CD4-positive, alpha-beta T cell treated with Interleukin-12 subunit alpha and Interleukin-12 subunit beta, for 1 hour (primary cell): ENCODE measurements around the gene MAML3.
"Not testable (repeated sequence)": the region's sequence is repeated elsewhere in the genome, so short reads cannot be mapped to it uniquely, and the experiment has no call there.

Experiments
- DNase-seq: peaks from one replicate; pipeline ENCODE4 v3.0.0-alpha.2; 2020

The MAML3 gene

DNA sequence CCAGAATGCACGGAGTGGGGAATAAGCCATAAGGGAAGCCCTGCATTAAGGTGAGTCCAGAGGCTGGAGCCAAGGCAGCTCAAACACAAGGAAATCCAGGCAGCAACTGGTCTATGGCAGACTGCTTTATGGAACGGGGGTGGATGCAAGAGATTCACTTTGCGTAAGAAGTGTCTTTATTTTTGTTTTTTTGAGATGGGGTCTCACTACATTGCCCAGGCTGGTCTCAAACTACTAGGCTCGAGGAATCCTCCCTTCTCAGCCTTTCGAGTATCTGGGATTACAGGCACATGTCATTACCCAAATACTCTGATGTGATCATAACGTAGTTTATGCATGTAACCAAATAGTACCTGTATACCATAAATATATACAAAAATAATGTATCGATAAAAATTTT, 199.5 kb downstream of the MAML3 start:
- DNase-seq, result no peak

DNA sequence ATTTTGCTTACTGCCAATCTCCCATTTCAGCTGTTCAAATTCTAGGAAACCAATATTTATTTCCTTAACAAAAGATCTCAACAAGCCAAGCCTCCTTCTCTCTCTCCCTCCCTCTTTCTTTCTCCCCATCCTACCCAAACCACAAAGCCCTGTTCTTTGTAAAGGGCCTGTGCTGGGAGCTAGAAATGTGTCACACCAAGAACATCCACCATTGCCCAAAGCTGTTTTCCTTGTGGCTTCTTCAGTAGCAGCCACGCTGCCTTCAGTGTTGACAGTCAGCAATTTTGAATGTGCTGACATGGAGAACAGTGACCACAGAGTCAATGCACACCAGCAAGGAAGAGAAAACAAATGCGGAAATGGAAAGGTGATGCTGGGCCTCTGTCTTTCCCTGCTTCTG, 203.0 kb downstream of the MAML3 start:
- no peak for DNase-seq

DNA sequence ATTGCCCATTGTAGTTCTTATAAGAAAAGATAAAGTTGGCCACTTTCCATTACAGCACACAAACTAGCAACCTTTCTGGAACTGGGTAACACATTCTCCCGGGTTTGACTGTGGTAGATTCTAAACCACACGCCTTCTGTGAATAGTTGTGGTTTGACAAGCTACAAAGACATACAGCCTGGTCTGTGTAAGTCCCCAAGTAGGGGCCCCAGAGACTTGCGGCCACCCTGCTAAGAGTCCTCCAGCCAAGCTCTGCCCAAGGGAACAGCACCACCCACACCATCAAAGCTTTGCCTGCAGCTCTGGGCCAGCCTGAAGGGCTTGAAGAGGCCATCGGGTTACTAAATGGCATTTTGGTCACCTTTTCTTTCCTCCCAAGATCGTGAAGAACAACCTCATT, 203.4 kb downstream of the MAML3 start:
- DNase-seq, result peak; percentile 10

DNA sequence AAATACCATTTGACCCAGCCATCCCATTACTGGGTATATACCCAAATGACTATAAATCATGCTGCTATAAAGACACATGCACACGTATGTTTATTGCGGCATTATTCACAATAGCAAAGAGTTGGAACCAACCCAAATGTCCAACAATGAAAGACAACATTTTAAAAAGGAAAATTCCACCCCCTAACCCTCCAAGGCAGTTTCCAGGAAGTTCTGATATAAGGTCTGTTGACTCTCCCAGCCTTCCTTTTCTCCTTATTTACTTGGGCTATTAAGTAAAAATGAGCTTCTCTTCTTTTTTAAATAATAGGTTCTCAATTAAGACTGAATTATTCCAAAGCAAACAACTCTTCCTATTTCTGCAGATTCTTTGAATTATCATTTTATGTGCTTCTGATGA, 209.1 kb downstream of the MAML3 start:
- not testable (repeated sequence) for DNase-seq

DNA sequence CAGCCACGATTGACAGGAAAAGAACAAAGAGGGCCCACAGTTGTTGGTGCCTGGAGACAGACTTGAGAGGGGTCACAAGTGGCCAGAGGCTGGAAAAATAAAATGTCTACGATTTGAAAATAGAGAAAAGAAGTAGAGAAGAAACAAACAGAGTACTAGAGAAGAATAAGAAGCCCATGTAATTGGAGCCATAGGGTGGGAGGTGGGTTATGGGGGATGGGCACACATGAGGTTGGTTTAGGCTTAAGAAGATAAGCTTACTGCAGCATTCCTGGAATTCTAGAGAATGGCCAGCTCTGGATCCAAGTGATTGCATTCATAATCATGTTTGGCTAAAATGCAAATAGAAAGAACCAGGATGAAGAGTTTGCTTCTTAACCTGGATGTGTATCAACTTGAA, 210.7 kb downstream of the MAML3 start:
- DNase-seq, result no peak

DNA sequence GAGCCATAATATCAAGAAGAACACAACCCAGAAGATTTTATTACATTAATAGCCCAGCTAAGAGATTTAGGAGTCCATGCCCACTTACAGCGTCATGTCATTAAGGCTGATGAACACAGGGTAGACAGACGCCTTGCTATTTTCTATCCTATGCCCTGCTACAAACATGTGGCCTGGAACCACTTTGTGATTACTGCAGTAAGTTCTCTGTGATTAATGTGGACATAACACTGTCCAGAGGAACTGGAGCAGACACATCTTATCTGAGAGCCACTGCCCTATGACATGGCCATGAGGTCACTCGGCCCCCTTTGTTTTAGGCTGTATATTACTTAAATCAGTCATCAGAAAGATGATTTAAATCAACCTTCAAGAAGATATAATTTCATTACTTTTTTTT, 211.7 kb downstream of the MAML3 start:
- DNase-seq, result no peak

DNA sequence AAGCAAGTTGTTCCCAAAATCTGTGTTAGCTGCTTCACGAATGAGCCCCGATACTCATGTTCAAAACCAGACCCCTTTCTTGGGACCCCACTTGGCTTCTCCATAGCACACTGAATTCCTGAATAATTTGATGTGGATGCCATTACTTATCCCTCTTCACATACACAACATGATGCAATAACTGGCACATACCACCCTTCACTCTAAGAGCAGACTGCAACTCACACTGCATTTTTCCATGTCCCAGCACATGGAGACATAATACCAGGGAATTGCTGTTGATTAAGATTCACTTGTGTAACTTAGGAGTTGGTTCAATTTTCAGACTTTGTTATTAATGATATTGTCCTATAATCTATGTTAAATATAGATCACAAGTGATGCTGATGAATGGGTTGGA, 213.4 kb downstream of the MAML3 start:
- no peak for DNase-seq

DNA sequence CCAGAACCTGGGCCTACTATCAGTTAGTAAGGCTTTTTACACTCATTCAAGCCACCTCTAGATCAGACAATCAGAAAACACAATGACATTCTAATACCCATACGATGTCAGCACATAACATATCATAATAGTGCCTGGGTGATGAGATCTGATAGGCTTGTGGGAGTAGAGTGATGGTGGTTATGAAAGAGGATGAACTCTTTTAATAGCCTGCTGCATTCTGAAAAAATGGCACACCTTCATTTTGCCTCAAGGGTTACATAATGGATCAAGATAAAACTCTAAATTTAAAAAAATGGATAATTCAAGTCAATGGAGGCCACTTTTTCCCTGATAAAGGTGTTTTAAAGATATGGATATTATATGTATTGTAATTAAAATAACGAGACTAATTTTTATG, 215.6 kb downstream of the MAML3 start:
- no peak for DNase-seq

DNA sequence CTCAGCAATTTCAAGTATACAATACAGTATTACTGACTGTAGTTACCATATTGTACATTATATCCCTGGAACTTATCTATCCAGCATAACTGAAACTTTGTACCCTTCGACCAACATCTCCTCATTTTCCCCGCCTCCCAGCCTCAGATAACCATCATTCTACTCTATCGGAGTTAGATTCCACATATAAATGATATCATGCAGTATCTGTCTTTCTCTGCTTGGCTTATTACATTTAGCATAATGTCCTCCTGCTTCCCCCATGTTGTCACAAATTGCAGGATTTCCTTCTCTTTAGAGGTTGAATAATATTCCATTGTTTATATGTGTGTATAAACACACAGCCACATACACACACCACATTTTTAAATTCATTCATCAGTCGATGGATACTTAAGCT, 218.1 kb downstream of the MAML3 start:
- no peak for DNase-seq

DNA sequence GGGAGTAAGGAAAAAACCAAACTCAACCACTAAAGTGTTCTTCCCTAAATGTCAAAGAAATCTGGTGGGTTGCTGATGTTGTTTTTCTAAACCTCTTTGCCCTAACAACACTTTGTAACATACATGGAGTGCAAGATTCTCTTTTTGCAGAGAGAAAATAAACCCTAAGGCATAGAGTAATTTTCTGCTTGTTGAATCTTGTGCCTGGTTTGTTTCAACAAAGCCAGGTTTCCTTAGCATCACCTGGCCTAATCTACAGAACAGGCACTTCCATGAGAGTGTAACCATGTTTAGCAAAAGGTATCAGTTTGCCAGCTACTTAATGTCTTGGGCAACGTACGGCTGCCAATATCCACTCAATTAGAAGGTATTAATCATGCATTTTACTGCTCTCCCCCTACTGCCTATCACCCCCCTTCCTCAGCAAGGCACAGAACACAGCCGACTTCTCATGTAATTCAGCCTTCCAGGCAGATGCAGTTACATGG, 219.2 kb downstream of the MAML3 start:
- no peak for DNase-seq

DNA sequence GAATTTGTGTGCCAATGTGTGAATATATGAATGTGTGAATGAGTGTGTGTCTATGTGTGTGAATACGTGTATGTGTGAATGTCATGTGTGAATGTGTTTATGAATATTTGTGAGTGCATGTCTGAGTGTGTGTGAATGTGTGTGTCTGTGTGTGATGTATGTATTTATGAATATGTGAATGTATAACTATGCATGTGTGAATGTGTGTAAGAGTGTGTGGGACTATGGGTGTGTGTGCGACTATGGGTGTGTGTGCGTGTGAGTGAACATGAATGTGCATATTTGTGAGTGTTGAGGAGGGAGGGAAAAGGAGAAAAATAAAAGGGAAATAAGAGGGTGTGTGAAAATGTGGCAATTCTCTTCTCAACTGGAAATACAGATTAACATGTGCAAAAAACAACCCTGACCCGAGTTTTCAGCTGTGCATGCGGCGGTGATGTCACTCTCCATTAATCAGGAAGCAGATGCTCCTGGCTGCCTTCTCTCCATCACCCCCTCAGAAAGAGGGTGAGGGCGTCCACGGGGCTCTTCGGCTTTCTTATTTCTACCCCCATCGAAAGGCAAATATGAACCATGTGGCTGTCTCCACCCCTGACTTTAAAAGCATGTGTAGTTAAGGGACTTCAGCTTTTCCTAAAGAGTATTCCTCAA, 219.8 kb downstream of the MAML3 start:
- DNase-seq, result no peak

DNA sequence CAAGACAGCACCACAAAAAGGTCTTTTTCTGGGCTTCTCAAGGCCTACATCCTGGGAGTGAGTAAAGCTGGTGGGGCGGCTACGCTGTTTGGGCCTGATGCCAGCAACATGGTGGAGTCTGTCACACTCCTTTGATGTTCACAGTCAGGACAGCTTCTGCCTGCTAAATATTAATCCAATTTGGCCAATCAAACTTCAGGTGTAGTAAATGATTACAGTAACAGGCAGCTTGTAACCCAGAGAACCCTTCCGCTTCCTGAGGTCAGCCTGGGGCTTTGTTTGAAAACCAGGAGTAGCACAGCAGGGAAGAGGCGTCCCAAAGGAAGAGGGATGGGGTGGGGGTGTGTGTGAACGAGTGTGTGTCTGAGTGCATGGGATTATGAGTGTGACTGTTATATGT, 220.4 kb downstream of the MAML3 start:
- DNase-seq, result no peak

DNA sequence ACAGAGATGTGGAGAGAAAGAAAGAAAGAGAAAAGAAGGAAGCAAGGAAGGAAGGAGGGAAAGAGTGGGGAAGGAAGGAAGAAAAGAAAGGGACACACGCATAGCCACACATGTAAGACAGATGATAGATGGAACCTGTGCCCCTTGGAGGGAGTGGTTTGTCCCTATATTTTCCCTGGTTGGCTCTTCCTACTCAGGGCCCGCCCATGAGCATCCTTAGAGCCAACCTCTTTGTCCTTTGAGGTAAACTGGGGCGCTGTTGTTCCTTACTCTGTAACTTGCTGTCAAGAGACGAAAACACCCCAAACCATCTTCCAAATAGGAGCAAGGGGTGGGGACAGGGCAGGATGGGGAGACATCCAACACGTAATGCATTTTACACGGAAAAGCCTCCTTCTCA, 220.9 kb downstream of the MAML3 start:
- DNase-seq, result no peak

DNA sequence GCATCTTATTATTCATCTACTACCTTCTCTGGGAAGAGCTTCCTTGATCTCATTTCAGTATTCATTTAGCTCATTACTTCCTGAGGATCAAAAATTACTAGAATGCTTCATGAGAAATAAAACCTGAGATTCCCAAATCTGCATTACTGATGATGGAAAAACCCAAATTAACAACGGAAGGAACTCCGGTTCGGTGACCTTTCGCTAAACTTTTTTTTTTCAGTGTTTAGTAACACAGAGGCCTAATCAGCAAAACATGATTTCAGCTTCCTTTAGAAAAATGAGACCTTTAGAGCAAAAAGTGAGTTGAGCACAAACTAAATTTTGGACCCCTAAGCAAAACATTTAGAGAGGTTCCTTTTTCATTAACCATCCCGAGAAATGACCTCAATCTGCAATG, 229.2 kb downstream of the MAML3 start:
- no peak for DNase-seq

DNA sequence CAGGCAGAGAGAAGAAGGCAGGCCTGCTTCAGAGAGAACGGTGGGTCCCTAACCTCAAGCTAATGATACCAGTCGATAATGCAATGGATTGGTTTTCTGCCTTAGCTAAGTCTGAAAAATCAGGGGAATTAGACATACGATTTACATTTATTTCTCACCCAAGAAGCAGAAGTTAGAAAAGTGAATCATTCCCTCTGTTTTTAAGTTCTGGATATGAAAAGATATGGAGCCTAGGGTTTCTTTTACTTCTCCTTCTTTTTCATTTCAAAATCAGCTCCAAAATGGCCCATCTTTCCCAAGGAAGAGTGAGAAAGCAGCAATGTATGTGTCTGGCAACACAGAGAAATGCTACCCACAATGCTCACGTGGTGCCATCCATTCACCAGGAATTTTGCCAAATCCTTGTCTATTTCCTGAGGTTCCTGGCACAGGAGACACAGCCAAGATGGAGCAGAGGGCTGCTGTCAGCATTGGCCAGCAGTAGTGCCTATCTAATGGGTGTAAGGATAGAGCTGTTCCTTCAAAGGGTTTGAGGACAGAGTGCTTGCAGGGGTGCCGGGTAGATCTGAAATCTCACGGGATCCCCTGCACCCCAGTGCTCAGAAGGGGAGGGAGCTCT, 231.5 kb downstream of the MAML3 start:
- DNase-seq, result no peak

DNA sequence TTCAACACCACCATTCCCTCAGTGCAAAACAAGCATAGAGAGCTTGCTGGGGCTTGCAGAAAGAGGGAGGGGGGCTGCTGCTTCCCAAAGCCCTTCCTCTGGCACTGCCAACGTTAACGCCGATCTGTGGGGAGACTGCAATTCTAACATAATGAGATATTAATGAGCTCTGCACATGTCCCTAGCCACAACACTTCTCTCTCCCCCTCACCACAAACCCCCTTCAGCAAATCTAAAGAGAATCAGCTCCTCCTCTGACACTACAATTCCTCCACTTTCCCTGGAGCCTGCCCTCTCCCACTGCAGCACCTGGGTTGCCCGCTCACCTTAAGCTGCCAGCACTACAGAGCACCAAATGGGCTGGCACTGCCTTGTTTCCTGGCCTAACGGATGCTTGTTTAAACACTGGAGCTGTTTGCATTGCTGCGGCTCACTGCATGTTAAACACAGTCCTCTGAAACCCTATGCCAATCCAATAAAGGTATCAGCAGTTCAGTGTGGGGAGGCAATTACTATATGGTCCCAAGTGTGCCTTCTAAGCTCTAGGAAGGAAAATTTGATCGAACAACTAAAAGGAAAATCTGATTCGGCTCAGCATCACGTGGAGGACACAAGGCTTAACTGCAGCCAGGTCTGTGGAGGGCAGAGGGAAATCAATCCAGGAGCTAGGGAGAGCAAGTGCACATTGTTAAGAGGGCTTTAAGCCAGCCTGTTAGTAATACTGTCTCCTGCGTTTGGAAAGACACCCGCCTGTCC, 232.4 kb downstream of the MAML3 start:
- DNase-seq, result no peak

DNA sequence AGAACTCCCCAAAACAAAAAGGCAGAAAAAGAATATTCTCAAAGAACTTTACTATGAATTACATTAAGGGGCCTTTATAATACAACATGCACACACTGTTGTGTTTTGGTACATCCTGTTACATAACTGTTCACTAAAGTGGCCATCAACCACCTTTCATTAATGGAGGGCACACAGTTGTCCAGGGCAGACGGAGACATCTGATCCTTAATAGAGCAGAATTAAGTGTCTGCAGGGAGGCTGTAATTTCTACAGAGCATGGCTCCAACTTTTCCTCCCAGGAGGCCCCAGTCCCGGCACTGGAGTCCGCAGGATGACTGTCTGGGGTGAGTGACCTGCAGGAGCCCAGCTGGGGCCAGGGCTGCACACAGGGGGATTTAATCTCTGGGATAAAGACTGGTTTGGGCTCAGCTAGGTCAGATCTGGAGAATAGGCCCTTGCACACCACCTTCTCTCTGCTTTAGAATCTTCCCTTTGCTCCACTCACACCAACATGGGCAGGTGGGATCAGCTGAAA, 233.4 kb downstream of the MAML3 start:
- no peak for DNase-seq

DNA sequence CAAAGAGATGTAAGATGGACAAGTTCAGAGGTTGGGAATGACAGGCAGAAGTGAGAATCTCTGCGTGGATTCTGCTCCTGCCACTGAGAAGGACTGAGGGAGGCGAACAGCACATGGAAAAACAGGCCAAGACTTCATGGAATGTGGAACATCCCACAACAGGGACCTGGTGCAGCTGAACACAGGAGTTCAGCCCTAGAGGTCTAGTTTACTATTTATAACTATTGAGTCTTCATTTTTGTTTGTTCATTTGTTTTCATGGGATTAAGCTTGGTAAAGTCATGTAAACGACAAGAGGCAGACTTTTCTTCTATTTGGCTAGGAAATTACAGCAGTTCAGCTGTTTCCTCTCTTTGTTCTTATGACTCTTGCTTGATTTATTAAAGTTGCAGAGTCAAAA, 234.5 kb downstream of the MAML3 start:
- no peak for DNase-seq

DNA sequence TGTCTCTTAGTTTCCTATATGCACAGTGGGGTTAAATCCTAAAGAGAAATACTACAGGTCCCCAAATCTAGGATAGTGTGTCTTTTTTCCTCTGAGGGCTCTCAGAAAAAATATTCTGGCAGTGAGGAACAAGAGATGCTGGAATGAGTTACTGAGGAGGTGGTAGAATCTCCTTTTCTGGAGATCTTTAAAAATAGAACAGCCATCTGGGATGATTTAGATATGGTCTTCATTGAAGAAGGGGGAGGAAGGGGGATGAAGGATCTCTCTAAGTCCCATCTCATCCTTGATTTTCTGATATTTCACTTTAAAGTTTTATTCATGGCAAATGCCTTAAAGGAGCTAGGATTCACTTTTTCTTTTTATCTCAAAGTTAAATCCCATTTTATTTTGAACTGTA, 235.0 kb downstream of the MAML3 start:
- no peak for DNase-seq

DNA sequence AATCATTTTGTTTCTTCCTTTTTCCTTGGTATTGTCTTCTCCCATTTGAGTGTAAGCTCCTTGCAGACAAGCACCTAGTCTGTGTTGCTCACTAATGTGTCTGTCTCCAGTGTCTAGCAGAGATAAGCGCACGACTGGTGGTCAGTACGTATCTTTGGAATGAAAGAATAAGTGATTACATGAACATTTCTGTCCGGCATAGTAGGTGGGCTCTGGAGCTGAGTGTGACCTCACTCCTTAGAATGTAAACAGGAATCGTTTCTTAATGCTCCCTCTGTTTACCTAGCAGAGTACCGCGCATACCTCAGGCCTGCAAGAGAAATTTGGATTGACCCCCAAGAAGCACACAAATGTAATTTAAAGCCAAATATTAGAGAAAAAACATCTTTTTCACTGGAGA, 235.4 kb downstream of the MAML3 start:
- no peak for DNase-seq

DNA sequence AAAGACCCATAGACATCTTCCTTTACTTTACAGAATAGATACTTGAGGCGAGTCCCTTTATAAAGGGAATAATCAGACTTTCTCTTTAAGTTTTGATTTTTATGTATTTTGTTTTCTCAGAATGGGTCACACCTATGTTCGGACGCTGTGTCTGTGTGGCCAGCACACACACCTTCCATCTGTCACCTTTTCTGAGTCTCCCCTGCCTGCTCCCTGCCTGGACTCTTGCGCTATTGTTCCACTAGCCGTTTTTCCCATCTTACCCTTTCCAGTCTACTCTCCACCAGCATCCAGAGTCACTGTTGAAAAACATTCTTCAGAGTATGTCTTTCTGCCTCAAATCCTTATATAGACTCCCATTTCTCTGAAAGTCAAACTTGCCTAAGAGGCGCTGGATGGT, 236.1 kb downstream of the MAML3 start:
- no peak for DNase-seq

DNA sequence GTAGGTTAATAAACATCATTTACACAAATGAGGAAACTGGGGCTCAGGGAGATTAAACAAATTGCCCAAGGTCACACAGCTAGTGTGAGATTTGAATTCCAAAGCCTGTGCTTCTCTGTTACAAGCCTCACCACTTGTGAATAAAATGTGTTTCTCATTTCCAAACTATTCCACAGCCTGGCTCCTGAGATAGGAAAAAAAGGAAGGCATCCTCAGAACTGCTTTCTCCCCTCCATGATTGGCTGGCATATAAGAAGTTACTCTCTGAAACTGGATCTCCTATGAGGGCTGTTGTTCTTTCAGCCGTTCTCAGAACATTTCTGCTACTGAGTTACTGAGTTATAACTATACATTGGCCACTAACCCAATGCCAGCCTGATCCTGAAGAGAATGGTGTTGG, 237.9 kb downstream of the MAML3 start:
- DNase-seq, result no peak

DNA sequence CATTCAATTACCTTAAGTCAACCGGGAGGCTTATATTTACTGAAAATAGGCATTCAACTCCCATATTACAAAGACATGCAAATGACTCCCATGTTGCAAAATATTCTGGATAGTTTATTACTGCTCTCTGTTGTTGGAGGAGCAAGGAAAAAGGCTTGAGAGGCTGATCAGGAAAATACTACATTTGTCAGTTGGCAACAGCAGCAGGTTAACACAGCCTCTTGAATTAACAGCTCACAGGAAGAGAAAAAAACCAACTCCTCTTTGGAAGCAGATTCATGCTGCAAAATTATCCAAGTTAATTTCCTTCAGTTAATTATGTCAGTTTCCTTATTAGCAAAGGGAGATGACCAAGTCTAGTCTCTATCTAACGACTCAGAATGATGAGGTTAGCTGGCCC, 238.9 kb downstream of the MAML3 start:
- no peak for DNase-seq

DNA sequence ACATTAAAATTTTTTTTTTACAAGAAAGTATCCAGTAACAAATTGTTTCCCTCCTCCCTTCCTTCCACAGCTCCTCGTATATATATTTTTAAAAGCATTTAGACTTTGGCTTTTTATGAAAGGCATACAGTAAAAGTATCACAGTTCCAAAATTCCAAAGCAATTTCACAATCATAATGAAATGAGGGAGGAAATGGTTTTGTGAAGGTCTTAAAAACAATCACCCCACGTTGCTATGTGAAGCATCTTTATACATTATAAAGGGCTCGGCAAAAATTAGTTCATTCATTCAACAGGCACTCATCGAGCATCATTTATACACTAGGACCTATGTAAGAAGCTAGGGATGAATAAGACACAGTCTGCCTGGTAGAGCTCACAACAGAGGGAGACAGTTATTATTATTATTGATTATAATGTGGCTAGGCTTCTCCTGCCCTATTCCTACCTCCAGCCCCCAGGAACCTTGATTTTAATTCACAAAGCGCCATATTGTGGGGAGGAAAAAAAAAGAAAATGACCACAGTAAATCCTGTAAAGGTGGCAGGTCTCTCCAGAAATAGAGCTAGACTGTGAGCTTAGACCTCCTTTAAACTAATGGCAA, 239.9 kb downstream of the MAML3 start:
- DNase-seq, result no peak
